Activated T-cell treated with anti-CD3 and anti-CD28 coated beads for 48 hours (primary cell): ENCODE data around the gene C2CD4A.

Experiments
- DNase-seq: peaks from one replicate; pipeline ENCODE4 v3.0.0-alpha.2; 2020; ENCODE audit warnings: low read depth

Gene C2CD4A

GRCh38 chr15:62060113-62060895 is 6.5 kb upstream of the C2CD4A start, which contains the start of gene VPS13C:
Gene VPS13C, minus strand, starts transcription at chr15:62060447. Its CDS starts 73 bp downstream, at chr15:62060374.
- peak; percentile 90 for DNase-seq

- no peak for DNase-seq
These were observed 5.9 kb upstream of the C2CD4A start for GRCh38 chr15:62060896-62061280.

GRCh38 chr15:62063825-62064635 is 2.7 kb upstream of the C2CD4A start:
- no peak for DNase-seq

GRCh38 chr15:62067448-62068044 is 769 bp downstream of the C2CD4A start:
- DNase-seq: peak; percentile 26

GRCh38 chr15:62068071-62068809 is 1.5 kb downstream of the C2CD4A start:
- DNase-seq: peak; percentile 18

- DNase-seq: no peak
These were observed 2.0 kb downstream of the C2CD4A start for GRCh38 chr15:62068810-62069167.

GRCh38 chr15:62069551-62069950 is 2.8 kb downstream of the C2CD4A start:
- no peak for DNase-seq

GRCh38 chr15:62071711-62072308 is 5.0 kb downstream of the C2CD4A start:
- DNase-seq: no peak

GRCh38 chr15:62075595-62076277 is 9.0 kb downstream of the C2CD4A start:
- DNase-seq: no peak

GRCh38 chr15:62079594-62079993 is 12.8 kb downstream of the C2CD4A start:
- no peak for DNase-seq

GRCh38 chr15:62083194-62084154 is 16.7 kb downstream of the C2CD4A start:
- no peak for DNase-seq

- DNase-seq: no peak
These were observed 19.0 kb downstream of the C2CD4A start for GRCh38 chr15:62085740-62086139.

GRCh38 chr15:62087671-62088352 is 21.0 kb downstream of the C2CD4A start:
- DNase-seq: no peak

- no peak for DNase-seq
These were observed 21.5 kb downstream of the C2CD4A start for GRCh38 chr15:62088353-62088693.

GRCh38 chr15:62089616-62090015 is 22.8 kb downstream of the C2CD4A start:
- no peak for DNase-seq

GRCh38 chr15:62090988-62091387 is 24.2 kb downstream of the C2CD4A start:
- no peak for DNase-seq

GRCh38 chr15:62093809-62094208 is 27.0 kb downstream of the C2CD4A start:
- DNase-seq: no peak

- no peak for DNase-seq
These were observed 27.6 kb downstream of the C2CD4A start for GRCh38 chr15:62094388-62094787.

GRCh38 chr15:62099094-62099601 is 32.4 kb downstream of the C2CD4A start:
- DNase-seq: no peak
